ENCODE data around the gene LRRC32. TPM values are rescaled to one million over a fixed set of nuclear protein-coding genes. Genes with fewer than 3 reads are reported as not detected.

The LRRC32 gene
- total and polyA plus RNA-seq, 2 experiments from 2014 or later = 0.42 to 0.58 TPM

GRCh38 chr11:76671237-76671592, 668 bp upstream of the LRRC32 start (continued):
- no peak for TF ChIP-seq EZH2 (IDR thresholded peaks at IDR 0.05; ENCODE audit: low read depth, unreplicated experiment)
- TF ChIP-seq ZNF331 (CRISPR knock-in tag; IDR thresholded peaks at IDR 0.05; ENCODE audit: low read depth) = no peak
- TF ChIP-seq NANOG (IDR thresholded peaks at IDR 0.05; ENCODE audit: borderline replicate concordance) = no peak
- no peak for TF ChIP-seq EZH2phosphoT487 (IDR thresholded peaks at IDR 0.05; ENCODE audit: unreplicated experiment)
- TF ChIP-seq STAT1 (IDR thresholded peaks at IDR 0.05; ENCODE audit: unreplicated experiment) = no peak

GRCh38 chr11:76669901-76670484, 554 bp downstream of the LRRC32 start:
- Histone ChIP-seq H2AFZ (peak overlapping the region; percentile 97), H3K36me3 (ENCODE audit: insufficient read depth) (no peaks in the 10 kb centered on the region), H3K4me1 (ENCODE audit: insufficient read depth) (no peaks in the 10 kb centered on the region; the same call in 1 of the 2 replicates), H3K4me3 (peak overlapping the region; percentile 62), H3K9me2 (ENCODE audit: insufficient read depth) (no peaks in the 10 kb centered on the region), H3K79me2 (replicated peaks; ENCODE audit: insufficient read depth) (no peaks in the 10 kb centered on the region), H3F3A (replicated peaks; ENCODE audit: low read depth) (0 out of 2 replicates have a peak, but pooled peaks cover 3% of the 10 kb centered on the region), H4K20me1 (replicated peaks; ENCODE audit: insufficient read depth) (no peaks in the 10 kb centered on the region; the same call in 1 of the 2 replicates), H3K4me2 (peak overlapping the region; percentile 92), H3K27ac (ENCODE audit: low read depth) (no peak overlapping the region), H3K27me3 (ENCODE audit: insufficient read depth) (peaks cover 21% of the 10 kb centered on the region)
- ATAC-seq (peak; percentile 5; the same call in 2 of the 3 replicates), DNase-seq (ENCODE audit: low spot score) (peak; percentile 36)
- Mint-ChIP-seq H3K27ac (no peak overlapping the region), H3K4me3 (peak overlapping the region; percentile 66), H3K27me3 (ENCODE audit: insufficient read depth, low read depth, poor library complexity) (peaks cover 21% of the 10 kb centered on the region), H3K36me3 (ENCODE audit: low read depth) (no peaks in the 10 kb centered on the region), H3K4me1 (peaks cover 26% of the 10 kb centered on the region), H3K9me3 (no peaks in the 10 kb centered on the region)
- TF ChIP-seq JUNB (IDR thresholded peaks at IDR 0.05; ENCODE audit: unreplicated experiment) = no peak
- TF ChIP-seq EZH2 (IDR thresholded peaks at IDR 0.05; ENCODE audit: low read depth, unreplicated experiment) = no peak

GRCh38 chr11:76668362-76669155, 2.0 kb downstream of the LRRC32 start:
- Histone ChIP-seq H3K27me3 (ENCODE audit: insufficient read depth) (peaks cover 21% of the 10 kb centered on the region), H3K4me3 (no peak overlapping the region), H3K27ac (ENCODE audit: low read depth) (no peak overlapping the region), H4K20me1 (replicated peaks; ENCODE audit: insufficient read depth) (no peaks in the 10 kb centered on the region; the same call in 1 of the 2 replicates), H3K36me3 (ENCODE audit: insufficient read depth) (no peaks in the 10 kb centered on the region), H2AFZ (no peak overlapping the region), H3K9me2 (ENCODE audit: insufficient read depth) (no peaks in the 10 kb centered on the region), H3F3A (replicated peaks; ENCODE audit: low read depth) (0 out of 2 replicates have a peak, but pooled peaks cover 3% of the 10 kb centered on the region), H3K4me2 (no peak overlapping the region), H3K4me1 (ENCODE audit: insufficient read depth) (no peaks in the 10 kb centered on the region; the same call in 1 of the 2 replicates), H3K79me2 (replicated peaks; ENCODE audit: insufficient read depth) (no peaks in the 10 kb centered on the region)
- TF ChIP-seq NANOG (IDR thresholded peaks at IDR 0.05; ENCODE audit: borderline replicate concordance) = no peak
- no peak for TF ChIP-seq REST (IDR thresholded peaks at IDR 0.05; ENCODE audit: unreplicated experiment)
- TF ChIP-seq ETS1 (IDR thresholded peaks at IDR 0.05) = no peak
- TF ChIP-seq CREB1 (CRISPR knock-in tag; IDR thresholded peaks at IDR 0.05; ENCODE audit: low read depth) = no peak
- no peak for TF ChIP-seq STAT1 (IDR thresholded peaks at IDR 0.05; ENCODE audit: unreplicated experiment)
- no peak for TF ChIP-seq CTCF (conservative IDR thresholded peaks at IDR 0.05; ENCODE audit: low read depth in 2 of 2)
- TF ChIP-seq POLR2AphosphoS5 (IDR thresholded peaks at IDR 0.05; ENCODE audit: low read depth) = no peak
- DNase-seq (ENCODE audit: low spot score) (no peak), ATAC-seq (no peak)
- Mint-ChIP-seq H3K36me3 (ENCODE audit: low read depth) (no peaks in the 10 kb centered on the region), H3K4me3 (no peak overlapping the region), H3K27ac (no peak overlapping the region), H3K4me1 (peaks cover 32% of the 10 kb centered on the region), H3K9me3 (no peaks in the 10 kb centered on the region), H3K27me3 (ENCODE audit: insufficient read depth, low read depth, poor library complexity) (peaks cover 25% of the 10 kb centered on the region)
